Measurements from ENCODE around the gene GAB2.
"Not testable (repeated sequence)": the region's sequence is repeated elsewhere in the genome, so short reads cannot be mapped to it uniquely, and the experiment has no call there.

Gene GAB2

DNA sequence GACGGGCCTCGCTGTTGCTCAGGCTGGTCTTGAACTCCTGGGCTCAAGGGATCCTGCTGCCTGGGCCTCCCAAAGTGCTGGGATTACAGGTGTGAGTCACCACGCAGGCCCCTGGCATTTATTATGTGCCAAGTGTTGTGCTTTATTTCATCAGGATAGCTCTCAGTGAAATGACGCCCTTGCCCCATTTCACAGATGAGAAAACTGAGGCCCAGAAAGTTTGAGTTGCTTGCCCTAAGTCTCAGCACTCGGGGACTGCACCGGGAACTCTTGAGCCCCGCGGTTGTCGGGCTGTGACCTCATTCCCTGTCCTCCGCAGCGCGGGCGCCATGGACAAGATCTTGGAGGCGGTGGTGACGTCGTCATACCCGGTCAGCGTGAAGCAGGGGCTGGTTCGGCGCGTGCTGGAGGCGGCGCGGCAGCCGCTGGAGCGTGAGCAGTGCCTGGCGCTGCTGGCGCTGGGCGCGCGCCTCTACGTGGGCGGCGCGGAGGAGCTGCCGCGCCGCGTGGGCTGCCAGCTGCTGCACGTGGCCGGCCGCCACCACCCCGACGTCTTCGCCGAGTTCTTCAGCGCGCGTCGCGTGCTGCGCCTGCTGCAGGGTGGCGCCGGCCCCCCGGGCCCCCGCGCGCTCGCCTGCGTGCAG, 221.6 kb downstream of the GAB2 start:
- no peak for DNase-seq

DNA sequence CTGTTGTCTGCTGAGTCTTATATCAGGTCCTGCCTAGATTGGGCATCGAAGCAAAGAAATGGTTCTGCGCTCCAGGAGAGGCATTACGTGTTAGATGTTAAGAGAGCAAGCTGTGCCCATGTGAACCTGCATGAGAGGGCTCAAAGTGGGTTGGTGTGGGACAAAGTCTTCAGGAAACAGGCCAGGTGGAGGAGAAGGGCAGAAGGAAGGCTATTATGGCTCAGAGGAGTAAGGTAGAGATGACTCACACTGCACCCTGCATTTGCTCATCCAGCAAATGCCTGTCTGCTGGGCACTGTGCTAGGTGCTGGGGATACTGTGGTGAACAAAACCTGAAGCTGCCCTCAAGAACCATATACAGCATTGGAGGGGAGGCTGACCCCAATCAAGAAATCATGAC, 223.1 kb downstream of the GAB2 start:
- DNase-seq, result no peak

DNA sequence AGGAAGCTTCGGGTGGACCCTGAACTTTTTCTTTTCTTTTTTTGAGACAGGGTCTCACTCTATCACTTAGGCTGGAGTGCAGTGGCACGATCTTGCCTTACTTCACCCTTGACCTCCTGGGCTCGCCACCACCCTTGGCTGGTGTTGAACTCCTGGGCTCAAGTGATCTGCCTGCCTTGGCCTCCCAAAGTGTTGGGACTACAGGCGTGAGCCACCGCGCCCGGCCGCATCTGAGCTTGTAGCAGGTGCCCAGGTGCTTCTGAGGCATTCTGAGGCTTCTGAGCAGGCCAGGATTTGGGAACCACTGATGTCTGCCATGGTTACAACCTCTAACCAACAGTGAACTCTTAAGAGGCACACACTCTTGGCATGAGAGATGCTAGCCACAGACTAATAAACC, 223.8 kb downstream of the GAB2 start:
- DNase-seq, result no peak

- no peak for DNase-seq
Measured at GRCh38 chr11:78192911-78193351, 224.7 kb downstream of the GAB2 start.

GRCh38 chr11:78192223-78192719, 225.3 kb downstream of the GAB2 start:
- DNase-seq, result no peak

DNA sequence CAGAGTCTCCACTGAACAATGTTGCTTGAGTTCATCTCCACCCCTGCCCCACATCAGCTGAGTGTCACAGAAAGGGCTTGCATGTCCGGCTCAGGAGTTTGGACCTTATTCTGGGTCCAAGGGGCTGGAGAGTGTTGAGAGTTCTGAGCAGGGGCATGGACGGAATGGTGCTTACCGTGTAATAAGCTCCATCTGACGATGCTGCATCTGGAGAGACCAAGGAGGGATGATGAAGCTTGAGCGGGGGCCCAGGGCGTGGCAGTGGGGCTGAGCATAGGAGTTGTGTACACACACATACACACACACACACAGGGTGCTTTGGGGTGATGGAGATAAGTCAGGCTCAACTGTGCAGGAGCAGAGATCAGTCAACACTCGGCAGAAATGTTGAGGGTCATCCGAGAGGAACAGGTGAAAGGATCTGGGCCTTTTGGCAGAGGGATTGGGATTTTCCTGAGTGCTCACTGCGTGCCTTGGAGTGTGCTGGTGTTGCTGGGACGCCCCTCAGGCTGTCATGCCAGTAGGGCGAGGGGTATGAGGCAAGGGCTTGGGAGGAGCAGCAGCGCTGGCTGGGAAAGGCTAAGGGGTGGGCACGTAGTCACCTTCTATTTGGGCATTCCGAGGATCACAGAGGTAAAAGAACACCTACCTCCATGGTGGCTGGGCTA, 226.6 kb downstream of the GAB2 start:
- no peak for DNase-seq

DNA sequence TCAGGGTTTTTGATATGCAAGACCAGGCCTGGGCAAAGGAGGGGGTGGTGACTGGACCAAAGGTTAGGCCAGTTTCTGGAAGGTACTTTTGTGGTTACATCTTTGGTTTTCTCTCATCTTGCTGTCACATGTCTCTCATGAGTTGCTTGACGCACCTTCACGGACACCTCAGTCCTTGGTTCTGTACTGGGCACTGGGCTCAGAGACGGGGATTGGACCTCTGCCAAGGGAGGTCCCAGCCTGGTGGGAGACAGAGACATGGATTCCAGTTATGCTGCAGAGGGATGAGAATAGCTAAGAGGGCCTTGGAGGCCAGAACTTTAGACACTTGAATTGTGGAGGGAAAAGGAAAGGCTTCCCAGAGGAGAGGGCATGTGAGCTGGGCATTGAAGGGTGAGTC, 227.2 kb downstream of the GAB2 start:
- no peak for DNase-seq

DNA sequence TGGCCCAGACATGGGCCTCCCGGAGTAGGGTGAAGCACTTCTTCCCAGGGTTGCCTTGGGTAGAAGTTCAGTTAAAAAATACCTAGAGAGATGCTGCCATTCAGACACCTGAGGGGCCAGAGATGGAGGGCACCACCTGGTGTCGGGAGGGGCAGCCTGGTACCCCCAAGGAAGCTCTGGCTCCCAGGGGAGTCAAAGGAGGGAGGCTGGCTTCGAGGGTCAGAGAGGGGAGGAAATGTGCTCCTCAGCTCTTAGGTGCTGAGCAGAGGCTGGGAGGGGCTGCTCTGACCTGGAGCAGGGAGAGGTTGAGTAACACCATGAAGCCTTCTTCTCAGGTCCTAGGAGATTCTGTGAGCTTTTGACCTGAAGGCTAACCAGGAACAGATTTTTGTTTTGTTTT, 227.8 kb downstream of the GAB2 start:
- DNase-seq, result no peak

DNA sequence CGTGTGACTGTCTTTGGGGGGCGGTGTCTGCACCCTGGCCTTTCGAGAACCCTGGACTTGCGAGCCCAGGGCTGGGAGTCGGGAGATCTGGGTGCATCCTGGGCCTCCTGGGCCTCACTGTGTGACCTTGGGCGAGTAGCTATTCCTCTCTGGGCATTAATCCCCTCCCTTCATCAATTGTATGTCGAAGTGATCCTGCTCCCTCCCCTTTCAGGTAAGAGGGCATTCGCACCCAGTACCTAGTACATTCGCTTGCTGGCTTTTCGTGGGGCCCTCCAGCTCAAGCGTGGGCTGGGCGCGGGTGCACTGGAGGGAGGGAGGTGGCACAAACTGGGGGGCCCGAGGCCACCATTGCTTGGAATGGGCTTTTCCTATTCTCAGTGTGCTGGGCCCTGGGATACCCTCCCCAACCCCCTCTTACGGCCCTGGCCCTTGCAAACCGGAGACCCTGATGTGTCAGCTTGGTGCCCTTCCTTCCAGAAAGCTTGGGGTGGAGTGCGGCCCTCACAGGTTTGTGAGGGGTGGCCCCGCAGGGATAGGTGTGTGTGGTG, 228.4 kb downstream of the GAB2 start:
- no peak for DNase-seq

- peak; percentile 92 for DNase-seq
Measured at GRCh38 chr11:78188286-78189173, 229.1 kb downstream of the GAB2 start, which contains the start of the genes KCTD21 and USP35. TSS of gene KCTD21 (minus strand) at chr11:78188626. CDS start at chr11:78174554, 14,072 bp downstream. TSS of gene USP35 (plus strand) at chr11:78188919. CDS start at chr11:78196246, 7,327 bp downstream.

- peak; percentile 73 for DNase-seq
Measured at GRCh38 chr11:78187366-78188285, 230.0 kb downstream of the GAB2 start.

DNA sequence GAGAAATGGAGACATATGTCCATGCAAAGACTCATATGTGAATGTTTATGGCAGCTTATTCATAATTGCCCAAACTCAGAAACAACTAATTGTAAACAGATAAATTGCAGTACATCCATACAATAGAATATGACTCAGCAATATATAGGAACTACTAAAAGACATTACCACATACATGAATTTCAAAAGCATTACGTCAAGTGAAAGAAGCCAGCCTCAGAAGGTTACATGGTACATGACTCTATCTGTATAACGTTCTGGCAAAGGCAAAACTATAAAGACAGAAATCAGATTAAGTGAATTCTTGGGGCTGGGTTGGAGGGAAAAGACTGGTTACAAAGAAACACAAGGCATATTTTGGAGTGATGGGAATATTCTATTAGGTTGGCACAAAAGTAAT, 236.4 kb downstream of the GAB2 start:
- DNase-seq, result no peak

DNA sequence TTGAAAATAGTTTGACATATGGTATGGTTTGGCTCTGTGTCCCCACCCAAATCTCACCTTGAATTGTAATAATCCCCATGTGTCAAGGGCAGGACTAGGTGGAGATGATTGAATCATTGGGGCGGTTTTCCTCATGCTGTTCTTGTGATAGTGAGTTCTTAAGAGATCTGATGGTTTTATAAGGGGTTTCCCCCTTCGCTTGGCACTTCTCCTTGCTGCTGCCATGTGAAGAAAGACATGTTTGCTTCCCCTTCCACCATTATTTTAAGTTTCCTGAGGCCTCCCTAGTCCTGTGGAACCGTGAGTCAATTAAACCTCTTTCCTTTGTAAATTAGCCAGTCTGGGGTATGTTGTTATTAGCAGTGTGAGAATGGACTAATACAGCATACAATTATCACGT, 236.9 kb downstream of the GAB2 start:
- DNase-seq, result no peak

DNA sequence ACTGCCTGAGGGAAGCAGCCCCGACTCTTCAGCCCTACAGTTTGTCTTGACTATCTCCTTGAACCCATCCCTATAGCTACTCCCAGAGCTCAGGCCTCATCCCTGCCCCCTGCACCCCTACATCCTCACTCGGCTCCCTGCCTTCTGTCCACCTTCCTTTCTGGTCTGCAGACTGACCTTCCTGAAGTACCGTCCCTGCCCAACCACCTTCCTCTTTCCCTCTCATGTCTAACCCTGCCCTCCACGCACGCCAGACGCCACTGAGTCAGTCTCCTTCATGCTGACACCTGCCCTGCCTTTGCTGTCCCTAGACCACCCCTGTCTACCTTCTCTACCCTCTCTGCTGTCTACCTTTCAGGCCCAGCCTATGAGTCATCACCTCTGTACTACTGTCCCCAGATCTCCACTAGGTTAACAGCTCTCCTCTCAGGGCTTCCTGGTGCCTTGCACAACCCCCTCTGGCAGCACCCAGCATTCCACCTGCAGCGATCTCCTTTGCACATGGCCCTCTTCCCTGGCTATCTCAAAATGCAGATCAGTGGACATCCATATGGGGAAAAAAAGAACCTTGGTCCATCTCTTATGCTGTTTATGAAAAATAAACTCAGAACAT, 238.1 kb downstream of the GAB2 start:
- DNase-seq, result no peak

GRCh38 chr11:78177216-78177615, 240.4 kb downstream of the GAB2 start:
- DNase-seq, result no peak

GRCh38 chr11:78176605-78177141, 240.9 kb downstream of the GAB2 start:
- DNase-seq, result no peak

DNA sequence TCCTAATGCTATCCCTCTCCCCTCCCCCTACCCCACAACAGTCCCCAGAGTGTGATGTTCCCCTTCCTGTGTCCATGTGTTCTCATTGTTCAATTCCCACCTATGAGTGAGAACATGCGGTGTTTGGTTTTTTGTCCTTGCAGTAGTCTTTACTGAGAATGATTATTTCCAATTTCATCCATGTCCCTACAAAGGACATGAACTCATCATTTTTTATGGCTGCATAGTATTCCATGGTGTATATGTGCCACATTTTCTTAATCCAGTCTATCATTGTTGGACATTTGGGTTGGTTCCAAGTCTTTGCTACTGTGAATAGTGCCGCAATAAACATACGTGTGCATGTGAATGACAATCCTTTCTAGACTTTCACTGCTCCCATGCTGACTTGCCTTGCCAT, 241.8 kb downstream of the GAB2 start:
- DNase-seq, result not testable (repeated sequence)

DNA sequence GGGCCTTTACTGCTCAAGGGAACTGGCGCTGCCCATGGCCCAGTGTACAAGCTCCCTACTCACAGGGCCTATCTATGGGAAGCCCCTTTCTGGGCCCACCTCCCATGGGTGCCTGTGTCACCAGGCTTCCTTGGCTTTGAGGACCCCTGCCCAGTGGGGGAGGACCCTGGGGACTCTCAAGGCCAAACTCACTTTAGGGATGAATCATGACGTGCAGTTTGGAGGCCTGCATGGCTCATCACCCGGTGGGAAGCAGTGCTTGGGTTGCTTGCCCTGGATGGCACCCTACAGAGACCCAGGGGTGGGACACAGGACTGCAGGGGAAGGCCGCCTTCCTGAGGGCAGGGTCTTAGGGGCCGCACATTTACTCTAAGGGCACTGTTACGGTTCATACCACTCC, 245.7 kb downstream of the GAB2 start:
- no peak for DNase-seq

- DNase-seq, result no peak
Measured at GRCh38 chr11:78170874-78171549, 246.6 kb downstream of the GAB2 start.

- no peak for DNase-seq
Measured at GRCh38 chr11:78170413-78170812, 247.2 kb downstream of the GAB2 start.
